Activated CD8-positive, alpha-beta T cell treated with anti-CD3 and anti-CD28 coated beads for 36 hours (primary cell): ENCODE results near the gene NUDT1. TPM values are rescaled to one million over a fixed set of nuclear protein-coding genes. Genes with fewer than 3 reads are reported as not detected.

Experiments
- ATAC-seq: fragments of 200-7000 bp; cut with Tn5 transposase; one replicate; pipeline ENCODE4 v1.10.0; 2021; ENCODE audit warnings: mild to moderate bottlenecking, moderate library complexity
- CTCF ChIA-PET: fragments of 350-600 bp; sonication (Branson Sonifier 250); formaldehyde crosslinking; loops from one replicate; lab custom pipeline; 2021; ENCODE audit warnings: antibody characterized with exemption; lab: Charles Lee
- POLR2A ChIA-PET: fragments of 350-600 bp; sonication (Branson Sonifier 250); formaldehyde crosslinking; loops from one replicate; lab custom pipeline; 2021; ENCODE audit warnings: antibody characterized with exemption; lab: Charles Lee
- DNase-seq: peaks from one replicate; pipeline ENCODE4 v3.0.0-alpha.2; 2020
- H3K27ac Mint-ChIP-seq: one replicate; pipeline ENCODE4 v1.8.0; 2021; ENCODE audit warnings: mild to moderate bottlenecking, mixed read lengths
- H3K27me3 Mint-ChIP-seq: one replicate; pipeline ENCODE4 v1.8.0; 2021; ENCODE audit warnings: mixed read lengths
- H3K36me3 Mint-ChIP-seq: one replicate; pipeline ENCODE4 v1.8.0; 2021; ENCODE audit warnings: low read depth, mixed read lengths
- H3K4me1 Mint-ChIP-seq: one replicate; pipeline ENCODE4 v1.8.0; 2021; ENCODE audit warnings: low read depth, mixed read lengths
- H3K4me3 Mint-ChIP-seq: one replicate; pipeline ENCODE4 v1.8.0; 2021; ENCODE audit warnings: mild to moderate bottlenecking, moderate library complexity, mixed read lengths
- H3K9me3 Mint-ChIP-seq: one replicate; pipeline ENCODE4 v1.8.0; 2021; ENCODE audit warnings: mixed read lengths
- CTCF ChIP-seq: fragments of 200-600 bp; IDR thresholded peaks from one replicate; pipeline ENCODE4 v1.8.0; 2022; ENCODE audit warnings: antibody characterized with exemption, mild to moderate bottlenecking
- intact Hi-C: fragments of 100-400 bp; cut with micrococcal nuclease; formaldehyde crosslinking; loops from one replicate; pipeline ENCODE4 v1.10.0; 2022
- total RNA-seq, 2 experiments: library from RNA; stranded (reverse); gene quantifications; one replicate each; pipeline ENCODE4 v1.2.3, GENCODE V29; 2021

Gene NUDT1
- total RNA-seq, 2 experiments from 2014 or later: 90.2 to 93.9 TPM

- ChIA-PET CTCF (interaction anchor here (2.9 kb wide), 1 partner anchor 98 kb away, joined by 13 read pairs; no protein-coding TSS in a partner anchor), POLR2A (interaction anchor here (0.6 kb wide), 1 partner anchor 42 kb away, joined by 5 read pairs; no protein-coding TSS in a partner anchor)
- H3K27ac Mint-ChIP-seq: no peak overlapping the region
- no peaks in the 10 kb centered on the region for H3K27me3 Mint-ChIP-seq
- DNase-seq: no peak
- H3K4me3 Mint-ChIP-seq: no peak overlapping the region
- H3K9me3 Mint-ChIP-seq: no peaks in the 10 kb centered on the region
- no peak for ATAC-seq
- H3K36me3 Mint-ChIP-seq: peaks cover 18% of the 10 kb centered on the region
- intact Hi-C loops: no loop called here
- no peak for TF ChIP-seq CTCF
- peaks cover 24% of the 10 kb centered on the region for H3K4me1 Mint-ChIP-seq
These were observed 7.8 kb downstream of the NUDT1 start for GRCh38 chr7:2249744-2250323.

DNA sequence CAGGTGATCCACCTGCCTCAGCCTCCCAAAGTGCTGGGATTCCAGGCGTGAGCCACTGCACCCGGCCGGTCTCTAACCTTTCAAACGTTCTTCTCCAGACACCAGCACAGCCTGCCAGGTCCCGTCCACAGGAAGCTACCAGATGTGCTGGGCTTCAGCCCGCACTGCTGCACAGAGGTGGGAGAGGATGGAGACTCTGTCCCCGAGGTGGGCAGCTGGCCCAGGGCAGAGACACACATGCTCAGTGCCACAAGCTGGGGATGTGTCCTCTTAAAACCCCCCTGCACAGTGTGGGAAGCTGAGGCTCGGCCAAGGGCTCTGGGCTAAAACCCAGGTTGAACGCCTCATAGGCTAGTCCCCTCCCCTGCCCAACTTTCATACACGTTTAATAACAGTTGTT is 9.4 kb downstream of the NUDT1 start:
- ATAC-seq (no peak), DNase-seq (no peak)
- intact Hi-C loops: no loop called here
- Mint-ChIP-seq H3K9me3 (no peaks in the 10 kb centered on the region), H3K27ac (no peak overlapping the region), H3K36me3 (peaks cover 16% of the 10 kb centered on the region), H3K4me1 (peaks cover 25% of the 10 kb centered on the region), H3K27me3 (no peaks in the 10 kb centered on the region), H3K4me3 (no peak overlapping the region)
- POLR2A ChIA-PET: interaction anchor here (0.7 to 1.3 kb wide), 2 partner anchors 9 to 103 kb away, joined by 4 read pairs; partner anchors contain the start of genes EIF3B, MRM2 and NUDT1
- TF ChIP-seq CTCF: no peak
- CTCF ChIA-PET: no interaction called here

- H3K36me3 Mint-ChIP-seq: peaks cover 16% of the 10 kb centered on the region
- H3K9me3 Mint-ChIP-seq: no peaks in the 10 kb centered on the region
- ChIA-PET CTCF (no interaction called here), POLR2A (interaction anchor here (0.7 to 1.3 kb wide), 2 partner anchors 10 to 102 kb away, joined by 4 read pairs; partner anchors contain the start of genes EIF3B, MRM2 and NUDT1)
- peak; percentile 73 for ATAC-seq
- H3K4me3 Mint-ChIP-seq: no peak overlapping the region
- peak overlapping the region; percentile 34 for H3K27ac Mint-ChIP-seq
- intact Hi-C loops: no loop called here
- no peak for TF ChIP-seq CTCF
- peak; percentile 55 for DNase-seq
- peaks cover 25% of the 10 kb centered on the region for H3K4me1 Mint-ChIP-seq
- H3K27me3 Mint-ChIP-seq: no peaks in the 10 kb centered on the region
These were observed 10.1 kb downstream of the NUDT1 start for GRCh38 chr7:2251841-2252771.

GRCh38 chr7:2253021-2253420 is 11.0 kb downstream of the NUDT1 start:
- Mint-ChIP-seq H3K4me1 (peaks cover 25% of the 10 kb centered on the region), H3K36me3 (peaks cover 16% of the 10 kb centered on the region), H3K4me3 (no peak overlapping the region), H3K27ac (no peak overlapping the region), H3K27me3 (no peaks in the 10 kb centered on the region), H3K9me3 (no peaks in the 10 kb centered on the region)
- intact Hi-C loops: no loop called here
- POLR2A ChIA-PET: interaction anchor here (1.8 kb wide), 1 partner anchor 8 kb away, joined by 4 read pairs; no protein-coding TSS in a partner anchor
- CTCF ChIA-PET: no interaction called here
- ATAC-seq (no peak), DNase-seq (no peak)
- TF ChIP-seq CTCF: no peak
